Kidney epithelial cell (primary cell): ENCODE data around the gene GABRG1. TPM values are rescaled to one million over a fixed set of nuclear protein-coding genes. Genes with fewer than 3 reads are reported as not detected.

Experiments used
- DNase-seq: peaks from one replicate; pipeline ENCODE4 v3.0.0-alpha.2; 2010; ENCODE audit warnings: low read depth
- H3K27me3 ChIP-seq: 2 replicates; pipeline ENCODE4 v1.6.0; 2011; ENCODE audit warnings: low read length; ENCODE audit not compliant: control insufficient read depth, insufficient read depth
- H3K36me3 ChIP-seq: 2 replicates; pipeline ENCODE4 v1.5.1; 2011; ENCODE audit warnings: low read length; ENCODE audit not compliant: control insufficient read depth, insufficient read depth
- H3K4me3 ChIP-seq: 2 replicates; pipeline ENCODE4 v1.5.1; 2011; ENCODE audit warnings: low read depth, mild to moderate bottlenecking, control low read depth, low read length
- CTCF ChIP-seq: IDR thresholded peaks from 2 replicates; pipeline ENCODE4 v1.5.1; 2011; ENCODE audit warnings: mild to moderate bottlenecking, moderate library complexity, low read length, control low read depth, inconsistent platforms; ENCODE audit not compliant: insufficient read depth, poor library complexity, severe bottlenecking
- total RNA-seq: library from RNA; depleted of rRNA; stranded (reverse); fragments of >200 nt; gene quantifications from 2 replicates; pipeline ENCODE4 v1.2.3, GENCODE V29; 2015

Gene GABRG1
- total RNA-seq, 1 donor from 2014 or later = not detected

GRCh38 chr4:45989775-45990174, 134.1 kb downstream of the GABRG1 start:
- DNase-seq = no peak
- TF ChIP-seq CTCF = no peak

GRCh38 chr4:45987858-45988257, 136.0 kb downstream of the GABRG1 start:
- H3K36me3 ChIP-seq = no peaks in the 10 kb centered on the region
- no peak for TF ChIP-seq CTCF
- no peaks in the 10 kb centered on the region for H3K27me3 ChIP-seq
- H3K4me3 ChIP-seq = no peak overlapping the region
- DNase-seq = no peak

More at GRCh38 chr4:45989775-45990174, 134.1 kb downstream of the GABRG1 start:
- Histone ChIP-seq H3K4me3 (no peak overlapping the region), H3K36me3 (no peaks in the 10 kb centered on the region), H3K27me3 (no peaks in the 10 kb centered on the region)
